ENCODE measurements around the gene CNTLN.

Gene CNTLN

GRCh38 chr9:17472126-17472525 is 337.3 kb downstream of the CNTLN start:
- Histone ChIP-seq H3K79me2 (ENCODE audit: insufficient read depth, low read length) (no peaks in the 10 kb centered on the region), H3K9ac (ENCODE audit: low read depth, low read length, poor library complexity, severe bottlenecking) (no peak overlapping the region), H3K27me3 (ENCODE audit: insufficient read depth, low read length, poor library complexity, severe bottlenecking) (no peaks in the 10 kb centered on the region), H4K20me1 (ENCODE audit: insufficient read depth, low read length, poor library complexity, severe bottlenecking) (no peaks in the 10 kb centered on the region), H3K4me1 (ENCODE audit: insufficient read depth, low read length, poor library complexity, severe bottlenecking) (no peaks in the 10 kb centered on the region), H3K4me3 (ENCODE audit: low read length, poor library complexity, severe bottlenecking) (no peak overlapping the region), H2AFZ (ENCODE audit: low read length) (no peak overlapping the region), H3K4me2 (ENCODE audit: low read depth, low read length, poor library complexity, severe bottlenecking) (no peak overlapping the region), H3K9me2 (replicated peaks; ENCODE audit: low read depth, low read length) (no peaks in the 10 kb centered on the region), H3K36me3 (ENCODE audit: insufficient read depth, low read length) (0 out of 2 replicates have a peak, but pooled peaks cover 7% of the 10 kb centered on the region), H3K9me3 (ENCODE audit: insufficient read depth, low read depth, low read length) (no peaks in the 10 kb centered on the region), H3F3A (ENCODE audit: low read depth) (no peaks in the 10 kb centered on the region)
- no peak for TF ChIP-seq EZH2phosphoT487 (IDR thresholded peaks at IDR 0.05; ENCODE audit: borderline replicate concordance)
- TF ChIP-seq CTCF (conservative IDR thresholded peaks at IDR 0.05; ENCODE audit: low read length), result no peak

GRCh38 chr9:17476401-17476800 is 341.6 kb downstream of the CNTLN start:
- peaks cover 3% of the 10 kb centered on the region for H3K4me1 ChIP-seq (ENCODE audit: insufficient read depth, low read length, poor library complexity, severe bottlenecking)
- H3K9me3 ChIP-seq (ENCODE audit: insufficient read depth, low read depth, low read length), result no peaks in the 10 kb centered on the region
- no peaks in the 10 kb centered on the region for H3K9me2 ChIP-seq (replicated peaks; ENCODE audit: low read depth, low read length)
- H3K9ac ChIP-seq (ENCODE audit: low read depth, low read length, poor library complexity, severe bottlenecking), result no peak overlapping the region
- no peaks in the 10 kb centered on the region for H4K20me1 ChIP-seq (ENCODE audit: insufficient read depth, low read length, poor library complexity, severe bottlenecking)
- no peaks in the 10 kb centered on the region for H3K27me3 ChIP-seq (ENCODE audit: insufficient read depth, low read length, poor library complexity, severe bottlenecking)
- H3K36me3 ChIP-seq (ENCODE audit: insufficient read depth, low read length), result no peaks in the 10 kb centered on the region
- TF ChIP-seq EZH2phosphoT487 (IDR thresholded peaks at IDR 0.05; ENCODE audit: borderline replicate concordance) (no peak), CTCF (conservative IDR thresholded peaks at IDR 0.05; ENCODE audit: low read length) (no peak)
- H3K4me2 ChIP-seq (ENCODE audit: low read depth, low read length, poor library complexity, severe bottlenecking), result no peak overlapping the region
- H3K79me2 ChIP-seq (ENCODE audit: insufficient read depth, low read length), result no peaks in the 10 kb centered on the region
- H3K4me3 ChIP-seq (ENCODE audit: low read length, poor library complexity, severe bottlenecking), result no peak overlapping the region
- no peaks in the 10 kb centered on the region for H3F3A ChIP-seq (ENCODE audit: low read depth)
- H2AFZ ChIP-seq (ENCODE audit: low read length), result no peak overlapping the region

- TF ChIP-seq CTCF (conservative IDR thresholded peaks at IDR 0.05; ENCODE audit: low read length), result no peak
- no peak for TF ChIP-seq EZH2phosphoT487 (IDR thresholded peaks at IDR 0.05; ENCODE audit: borderline replicate concordance)
- H3K36me3 ChIP-seq (ENCODE audit: insufficient read depth, low read length), result no peaks in the 10 kb centered on the region
- H3K4me2 ChIP-seq (ENCODE audit: low read depth, low read length, poor library complexity, severe bottlenecking), result no peak overlapping the region
- H3K9me2 ChIP-seq (replicated peaks; ENCODE audit: low read depth, low read length), result no peaks in the 10 kb centered on the region
- no peak overlapping the region for H2AFZ ChIP-seq (ENCODE audit: low read length)
- H4K20me1 ChIP-seq (ENCODE audit: insufficient read depth, low read length, poor library complexity, severe bottlenecking), result no peaks in the 10 kb centered on the region
- no peaks in the 10 kb centered on the region for H3F3A ChIP-seq (ENCODE audit: low read depth)
- no peaks in the 10 kb centered on the region for H3K79me2 ChIP-seq (ENCODE audit: insufficient read depth, low read length)
- no peaks in the 10 kb centered on the region for H3K27me3 ChIP-seq (ENCODE audit: insufficient read depth, low read length, poor library complexity, severe bottlenecking)
- no peaks in the 10 kb centered on the region for H3K9me3 ChIP-seq (ENCODE audit: insufficient read depth, low read depth, low read length)
- H3K9ac ChIP-seq (ENCODE audit: low read depth, low read length, poor library complexity, severe bottlenecking), result no peak overlapping the region
- H3K4me3 ChIP-seq (ENCODE audit: low read length, poor library complexity, severe bottlenecking), result no peak overlapping the region
- peaks cover 4% of the 10 kb centered on the region for H3K4me1 ChIP-seq (ENCODE audit: insufficient read depth, low read length, poor library complexity, severe bottlenecking)
Measured at GRCh38 chr9:17477816-17478215, 343.0 kb downstream of the CNTLN start.
